ENCODE data around the gene AKT3.
A peak's percentile ranks its signal among the peaks of the same experiment; 100 is the strongest.

Gene AKT3

DNA sequence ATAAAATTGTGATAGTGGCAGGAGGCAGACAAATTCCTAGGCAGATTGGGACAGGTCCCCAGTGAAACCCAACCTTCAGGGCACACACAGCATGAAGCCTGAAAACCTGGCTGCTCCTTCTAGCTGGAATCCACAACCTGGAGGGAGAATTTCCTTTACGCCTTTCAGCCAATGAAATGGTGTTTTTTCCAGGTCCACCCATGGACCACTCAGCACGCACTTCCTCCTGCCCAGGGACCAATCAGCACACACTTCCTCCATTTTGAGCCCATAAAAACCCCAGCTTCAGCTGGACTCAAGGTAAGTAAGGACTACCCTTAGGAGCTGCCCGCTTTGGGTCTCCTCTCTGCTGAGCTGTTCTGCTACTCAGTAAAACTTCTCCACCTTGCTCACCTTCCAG lies 120.1 kb downstream of the AKT3 start:
- H3K4me1 Mint-ChIP-seq = peaks cover 26% of the 10 kb centered on the region
- TF ChIP-seq, protein P1, sequence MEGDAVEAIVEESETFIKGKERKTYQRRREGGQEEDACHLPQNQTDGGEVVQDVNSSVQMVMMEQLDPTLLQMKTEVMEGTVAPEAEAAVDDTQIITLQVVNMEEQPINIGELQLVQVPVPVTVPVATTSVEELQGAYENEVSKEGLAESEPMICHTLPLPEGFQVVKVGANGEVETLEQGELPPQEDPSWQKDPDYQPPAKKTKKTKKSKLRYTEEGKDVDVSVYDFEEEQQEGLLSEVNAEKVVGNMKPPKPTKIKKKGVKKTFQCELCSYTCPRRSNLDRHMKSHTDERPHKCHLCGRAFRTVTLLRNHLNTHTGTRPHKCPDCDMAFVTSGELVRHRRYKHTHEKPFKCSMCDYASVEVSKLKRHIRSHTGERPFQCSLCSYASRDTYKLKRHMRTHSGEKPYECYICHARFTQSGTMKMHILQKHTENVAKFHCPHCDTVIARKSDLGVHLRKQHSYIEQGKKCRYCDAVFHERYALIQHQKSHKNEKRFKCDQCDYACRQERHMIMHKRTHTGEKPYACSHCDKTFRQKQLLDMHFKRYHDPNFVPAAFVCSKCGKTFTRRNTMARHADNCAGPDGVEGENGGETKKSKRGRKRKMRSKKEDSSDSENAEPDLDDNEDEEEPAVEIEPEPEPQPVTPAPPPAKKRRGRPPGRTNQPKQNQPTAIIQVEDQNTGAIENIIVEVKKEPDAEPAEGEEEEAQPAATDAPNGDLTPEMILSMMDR (IDR thresholded peaks at IDR 0.05; ENCODE audit: unreplicated experiment in 3 of 3) = no peak
- H3K36me3 Mint-ChIP-seq (ENCODE audit: low read depth) = no peaks in the 10 kb centered on the region
- H3K27ac Mint-ChIP-seq = no peak overlapping the region
- H3K9me3 Mint-ChIP-seq = no peaks in the 10 kb centered on the region
- H3K27me3 Mint-ChIP-seq (ENCODE audit: low read depth) = no peaks in the 10 kb centered on the region
- no peak overlapping the region for H3K4me3 Mint-ChIP-seq

DNA sequence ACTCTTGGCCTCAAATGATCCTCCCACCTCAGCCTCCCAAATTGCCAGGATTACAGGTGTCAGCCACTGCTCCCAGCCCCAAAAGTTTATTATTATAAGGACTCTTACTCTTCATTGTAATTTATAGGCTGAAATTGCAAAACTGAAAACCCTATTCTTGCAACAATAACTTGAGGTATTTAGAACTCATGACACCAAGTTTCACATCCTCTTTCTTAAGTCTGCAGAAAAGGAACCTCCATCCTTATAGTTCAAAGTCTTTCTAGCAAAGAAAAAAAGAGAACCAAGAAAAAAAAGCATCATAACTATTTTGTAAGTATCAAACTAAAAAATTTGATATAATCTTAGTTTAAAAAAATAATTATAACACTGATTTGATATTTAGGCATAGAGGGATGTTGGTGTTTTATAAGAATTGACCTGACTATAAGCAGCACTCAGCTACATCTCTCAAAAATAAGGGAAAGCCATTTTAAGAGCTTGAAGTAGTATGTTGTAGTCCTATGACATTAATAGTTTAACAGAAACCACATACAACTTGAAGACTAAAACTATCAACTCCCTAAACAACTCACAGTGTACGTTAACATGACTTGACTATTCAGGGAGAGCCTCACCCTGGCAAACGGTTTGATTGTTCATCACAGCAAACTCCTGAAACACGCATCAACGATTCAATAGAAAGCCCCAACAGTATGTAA lies 122.4 kb downstream of the AKT3 start:
- Mint-ChIP-seq H3K9me3 (no peaks in the 10 kb centered on the region), H3K27ac (peak overlapping the region in 1 of 3 experiments; percentile 3), H3K4me1 (peaks cover 43% of the 10 kb centered on the region)

DNA sequence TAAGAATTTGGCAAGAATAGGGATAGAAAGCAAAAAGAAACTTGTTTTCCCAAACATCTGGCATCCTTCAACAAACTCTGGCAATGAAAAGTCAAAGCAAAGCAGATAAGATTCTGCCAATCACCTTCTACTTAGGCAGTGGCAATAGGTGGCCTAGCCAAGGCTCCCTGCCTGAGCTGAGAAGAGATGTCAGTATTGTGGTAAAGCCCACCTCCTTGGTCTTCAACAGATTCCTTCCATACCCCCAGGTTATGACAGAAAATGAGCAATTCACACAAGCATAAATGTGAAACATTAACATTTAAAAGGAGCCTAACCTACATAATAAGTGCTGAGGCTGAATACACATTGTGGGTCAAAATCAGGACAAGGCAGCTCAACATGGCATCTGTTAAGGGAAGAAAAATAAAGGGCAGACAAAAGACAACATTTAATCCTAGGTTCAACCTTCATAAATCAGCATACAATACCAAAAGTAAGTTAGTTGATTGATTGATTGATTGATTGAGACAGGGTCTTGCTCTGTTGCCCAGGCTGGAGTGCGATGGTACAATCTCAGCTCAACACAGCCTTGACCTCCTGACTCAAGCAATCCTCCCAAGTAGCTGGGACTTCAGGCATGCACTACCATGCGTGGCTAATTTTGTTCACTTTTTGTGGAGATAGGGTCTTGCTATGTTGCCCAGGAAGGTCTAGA lies 123.1 kb downstream of the AKT3 start:
- H3K36me3 Mint-ChIP-seq (ENCODE audit: low read depth) = no peaks in the 10 kb centered on the region
- H3K4me1 Mint-ChIP-seq = peaks cover 49% of the 10 kb centered on the region
- H3K27me3 Mint-ChIP-seq (ENCODE audit: low read depth) = no peaks in the 10 kb centered on the region
- H3K27ac Mint-ChIP-seq = no peak overlapping the region
- no peaks in the 10 kb centered on the region for H3K9me3 Mint-ChIP-seq
- no peak overlapping the region for H3K4me3 Mint-ChIP-seq
- TF ChIP-seq, protein P1 (IDR thresholded peaks at IDR 0.05; ENCODE audit: unreplicated experiment in 3 of 3) = no peak

More for the DNA sequence above, 122.4 kb downstream of the AKT3 start:
- H3K36me3 Mint-ChIP-seq (ENCODE audit: low read depth) = no peaks in the 10 kb centered on the region
- TF ChIP-seq, protein P1 (IDR thresholded peaks at IDR 0.05; ENCODE audit: unreplicated experiment in 3 of 3) = no peak
- no peaks in the 10 kb centered on the region for H3K27me3 Mint-ChIP-seq (ENCODE audit: low read depth)
- H3K4me3 Mint-ChIP-seq = no peak overlapping the region

DNA sequence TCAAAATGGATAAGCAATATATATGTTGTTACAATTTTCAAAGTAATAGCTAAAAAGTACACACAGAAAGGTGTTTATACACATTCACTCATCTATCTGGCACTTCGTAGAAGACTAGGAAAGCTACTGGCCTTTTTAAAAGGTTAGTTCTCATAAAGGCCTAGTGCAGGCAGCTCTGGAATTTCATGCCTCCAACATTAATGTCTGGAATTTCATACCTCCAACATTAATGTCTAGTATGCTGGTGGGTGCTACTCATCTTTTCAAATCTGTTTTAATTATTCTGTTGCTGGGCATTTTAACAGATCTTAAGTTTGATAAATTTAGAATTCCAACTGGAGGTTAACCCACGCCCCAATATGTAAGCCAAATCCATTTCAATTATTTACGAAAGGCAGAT lies 124.2 kb downstream of the AKT3 start:
- H3K4me3 Mint-ChIP-seq = no peak overlapping the region
- H3K9me3 Mint-ChIP-seq = no peaks in the 10 kb centered on the region
- H3K27ac Mint-ChIP-seq = peak overlapping the region in 1 of 3 experiments; percentile 37
- H3K4me1 Mint-ChIP-seq = peaks cover 53% of the 10 kb centered on the region
- no peaks in the 10 kb centered on the region for H3K27me3 Mint-ChIP-seq (ENCODE audit: low read depth)
- TF ChIP-seq, protein P1 (IDR thresholded peaks at IDR 0.05; ENCODE audit: unreplicated experiment in 3 of 3) = no peak
- no peaks in the 10 kb centered on the region for H3K36me3 Mint-ChIP-seq (ENCODE audit: low read depth)

DNA sequence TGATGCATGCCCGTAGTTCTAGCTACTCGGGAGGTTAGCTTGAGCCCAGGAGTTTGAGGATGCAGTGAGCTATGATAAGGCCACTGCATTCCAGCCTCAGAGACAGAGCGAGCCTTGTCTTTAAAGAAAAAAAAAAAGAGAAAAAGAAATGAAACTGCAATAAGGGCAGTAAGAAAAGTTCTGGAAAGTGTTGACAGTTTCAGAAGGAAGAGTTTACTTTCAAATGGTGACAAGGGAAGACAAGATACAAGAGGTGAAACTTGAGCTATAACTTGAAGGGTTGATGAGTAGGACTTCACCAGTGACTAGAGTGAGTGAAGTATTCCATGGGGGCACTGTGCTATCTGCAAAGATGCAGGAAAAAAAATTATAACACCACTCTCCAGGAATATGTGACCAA lies 125.0 kb downstream of the AKT3 start:
- H3K4me1 Mint-ChIP-seq = peaks cover 55% of the 10 kb centered on the region
- H3K36me3 Mint-ChIP-seq (ENCODE audit: low read depth) = no peaks in the 10 kb centered on the region
- peak overlapping the region in 1 of 3 experiments; percentile 18 for H3K27ac Mint-ChIP-seq
- TF ChIP-seq, protein P1 (IDR thresholded peaks at IDR 0.05; ENCODE audit: unreplicated experiment in 3 of 3) = no peak
- H3K9me3 Mint-ChIP-seq = no peaks in the 10 kb centered on the region
- no peaks in the 10 kb centered on the region for H3K27me3 Mint-ChIP-seq (ENCODE audit: low read depth)
- H3K4me3 Mint-ChIP-seq = no peak overlapping the region

Data from nephron (organoid).